G401 (cell line): ENCODE results near the gene MTOR. TPM values are rescaled to one million over a fixed set of nuclear protein-coding genes. Genes with fewer than 3 reads are reported as not detected.
"Not testable (repeated sequence)": the region's sequence is repeated elsewhere in the genome, so short reads cannot be mapped to it uniquely, and the experiment has no call there.

Experiments used
- DNase-seq: peaks from one replicate; pipeline ENCODE4 v3.0.0-alpha.2; 2015; ENCODE audit warnings: low spot score
- in situ Hi-C: cut with HindIII; loops from 2 replicates; pipeline ENCODE4 v1.10.0; 2016; ENCODE audit warnings: low sequenced_read_pairs, mixed read lengths
- total RNA-seq: library from RNA; depleted of rRNA; stranded (reverse); fragments of >200 nt; shearing (Covaris generic); gene quantifications from 2 replicates; pipeline ENCODE4 v1.2.3, GENCODE V29; 2014

The MTOR gene
- total RNA-seq, 1 experiment from 2014 or later, result 26.7 TPM

DNA sequence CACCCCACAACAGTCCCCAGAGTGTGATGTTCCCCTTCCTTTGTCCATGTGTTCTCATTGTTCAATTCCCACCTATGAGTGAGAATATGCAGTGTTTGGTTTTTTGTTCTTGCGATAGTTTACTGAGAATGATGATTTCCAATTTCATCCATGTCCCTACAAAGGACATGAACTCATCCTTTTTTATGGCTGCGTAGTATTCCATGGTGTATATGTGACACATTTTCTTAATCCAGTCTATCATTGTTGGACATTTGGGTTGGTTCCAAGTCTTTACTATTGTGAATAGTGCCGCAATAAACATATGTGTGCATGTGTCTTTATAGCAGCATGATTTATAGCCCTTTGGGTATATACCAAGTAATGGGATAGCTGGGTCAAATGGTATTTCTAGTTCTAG is 178.6 kb downstream of the MTOR start:
- in situ Hi-C loops, result not testable (repeated sequence)

DNA sequence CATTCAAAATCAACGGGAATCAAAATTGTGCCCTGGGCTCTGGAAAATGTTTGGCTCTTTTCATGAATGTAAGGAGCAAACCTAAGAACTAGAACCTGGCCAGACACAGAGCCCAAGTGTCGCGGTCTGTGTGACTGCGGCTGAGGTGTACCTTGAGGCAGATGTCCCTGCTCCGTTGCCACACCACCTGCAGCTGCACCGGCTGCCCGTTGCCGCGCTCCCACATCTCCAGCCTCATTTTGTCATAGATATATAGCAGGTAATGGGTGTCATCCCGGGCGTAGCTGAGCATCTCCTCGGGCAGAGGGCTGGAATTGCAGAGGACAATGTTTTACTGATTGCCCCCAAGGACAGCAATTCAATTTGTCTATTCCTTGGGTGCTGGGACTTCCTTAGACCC is 181.4 kb downstream of the MTOR start:
- DNase-seq, result no peak
- in situ Hi-C loops, result no loop called here

More for the DNA sequence above, 178.6 kb downstream of the MTOR start:
- DNase-seq, result not testable (repeated sequence)

DNA sequence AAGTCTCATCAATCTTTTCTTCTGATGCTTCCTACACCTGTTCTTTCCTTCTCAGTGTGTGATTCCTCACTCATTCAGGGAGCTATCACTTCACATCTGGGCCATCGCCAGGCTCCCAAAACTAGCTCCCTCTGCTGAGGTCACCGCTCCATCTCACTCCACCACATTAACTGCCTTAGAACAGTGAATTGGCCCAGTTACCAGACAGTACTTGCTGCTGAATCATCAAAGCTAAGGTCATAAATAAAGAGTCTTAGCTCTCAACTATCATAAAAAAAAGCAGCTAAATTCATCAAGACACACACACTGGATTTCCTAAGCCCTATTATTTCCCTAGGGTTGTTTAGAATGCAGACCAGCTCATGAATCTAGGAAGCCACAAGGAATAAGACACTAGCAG is 183.7 kb downstream of the MTOR start:
- in situ Hi-C loops, result no loop called here
- DNase-seq, result no peak

DNA sequence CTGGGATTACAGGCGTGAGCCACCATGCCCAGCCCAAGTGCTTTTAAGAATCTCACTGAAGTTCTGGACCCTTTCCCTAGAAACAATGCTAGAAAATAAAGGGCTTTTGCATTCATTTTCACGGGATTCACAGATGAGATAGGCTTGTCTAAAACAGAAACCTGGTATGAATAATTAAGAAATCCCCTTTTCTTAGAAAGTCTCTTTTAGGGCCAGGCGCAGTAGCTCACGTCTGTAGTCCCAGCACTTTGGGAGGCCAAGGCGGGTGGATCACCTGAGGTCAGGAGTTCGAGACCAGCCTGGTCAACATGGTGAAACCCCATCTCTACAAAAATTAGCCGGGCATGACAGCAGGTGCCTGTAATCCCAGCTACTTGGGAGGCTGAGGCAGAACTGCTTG is 189.0 kb downstream of the MTOR start:
- DNase-seq, in situ Hi-C loops: not testable (repeated sequence)

GRCh38 chr1:11072216-11072917 is 190.0 kb downstream of the MTOR start:
- in situ Hi-C loops, result no loop called here
- no peak for DNase-seq

DNA sequence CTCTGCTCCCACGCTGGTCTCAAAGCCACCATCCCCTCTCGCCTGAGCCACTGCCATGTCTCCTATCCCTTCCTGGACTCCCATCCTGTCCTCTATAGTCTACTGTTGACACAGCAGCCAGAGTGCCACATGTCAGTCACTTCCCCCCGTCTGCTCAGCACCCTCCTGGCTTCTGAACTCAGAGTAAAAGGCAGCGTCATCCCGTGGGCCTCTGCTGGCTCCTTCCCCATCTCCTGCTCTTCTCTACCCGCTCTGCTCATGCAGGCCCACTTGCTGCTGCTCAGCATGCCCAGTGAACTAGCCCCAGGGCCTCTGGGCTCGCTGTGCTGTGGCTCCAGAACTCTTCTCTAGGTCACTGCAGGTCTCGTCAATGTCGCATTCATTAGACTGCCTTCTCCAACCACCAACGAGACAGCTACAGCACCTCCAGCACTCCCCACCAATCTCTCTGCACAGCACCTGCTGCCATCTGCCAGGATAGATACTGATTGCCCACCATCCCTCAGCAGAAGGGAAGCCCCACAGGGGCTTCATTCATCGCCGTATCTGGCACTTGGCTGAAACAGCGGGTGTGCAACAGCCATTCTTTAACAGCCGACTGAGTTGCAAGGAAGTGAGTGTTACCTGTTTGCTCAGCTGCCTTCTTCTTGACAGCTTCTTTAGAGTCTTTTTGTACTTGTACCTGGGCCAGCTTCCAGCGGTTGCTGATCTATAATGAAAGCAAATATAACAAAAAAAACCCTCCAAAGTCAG is 190.7 kb downstream of the MTOR start:
- peak; percentile 40 for DNase-seq
- in situ Hi-C loops, result no loop called here

- in situ Hi-C loops, result no loop called here
- DNase-seq, result no peak
Measured at GRCh38 chr1:11070876-11071275, 191.5 kb downstream of the MTOR start.

- no peak for DNase-seq
- in situ Hi-C loops, result no loop called here
Measured at GRCh38 chr1:11068600-11069473, 193.5 kb downstream of the MTOR start.

DNA sequence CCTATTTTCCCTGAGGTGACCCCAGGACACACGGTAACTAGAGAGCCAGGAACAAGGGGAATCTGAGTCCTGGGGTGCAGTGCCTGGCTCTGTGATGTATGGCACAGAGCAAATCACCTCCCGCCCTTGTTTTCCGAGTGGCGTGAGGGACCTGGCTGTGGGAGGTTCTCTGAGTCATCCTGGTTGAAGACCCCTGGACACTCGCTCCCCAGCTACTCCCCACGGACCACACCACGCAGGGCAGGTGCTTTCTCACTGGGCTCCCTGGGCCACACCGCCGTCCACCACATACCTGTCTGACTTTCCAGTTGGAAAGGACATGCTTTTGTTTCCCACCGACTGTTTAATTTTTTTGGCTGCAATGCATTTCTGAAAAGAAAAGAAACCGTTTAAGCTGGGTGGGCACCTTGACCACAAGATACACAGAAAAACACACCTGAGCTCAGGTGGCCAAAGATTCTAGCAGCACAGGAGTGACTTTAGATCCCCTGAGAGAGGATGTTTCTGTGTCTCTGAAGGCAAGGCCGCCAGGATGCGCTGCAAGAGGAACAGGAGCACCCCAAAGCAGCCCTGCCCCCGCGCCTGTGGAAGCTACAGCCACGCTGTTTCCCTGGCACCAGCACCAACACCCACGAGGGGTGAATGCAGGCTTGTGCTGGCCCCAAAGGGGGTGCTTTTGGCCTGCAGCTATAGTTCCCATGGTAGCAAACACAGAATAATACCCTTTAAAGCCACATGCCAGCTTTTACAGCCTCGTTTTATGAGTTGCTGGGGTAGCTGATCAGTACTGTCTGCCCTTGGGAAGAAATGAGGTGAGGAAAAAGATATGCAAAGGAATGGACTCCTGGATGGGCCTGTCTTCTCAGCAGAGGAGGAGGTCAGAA is 194.4 kb downstream of the MTOR start:
- DNase-seq, result no peak
- in situ Hi-C loops, result no loop called here

GRCh38 chr1:11065796-11066195 is 196.6 kb downstream of the MTOR start:
- no peak for DNase-seq
- in situ Hi-C loops, result no loop called here

DNA sequence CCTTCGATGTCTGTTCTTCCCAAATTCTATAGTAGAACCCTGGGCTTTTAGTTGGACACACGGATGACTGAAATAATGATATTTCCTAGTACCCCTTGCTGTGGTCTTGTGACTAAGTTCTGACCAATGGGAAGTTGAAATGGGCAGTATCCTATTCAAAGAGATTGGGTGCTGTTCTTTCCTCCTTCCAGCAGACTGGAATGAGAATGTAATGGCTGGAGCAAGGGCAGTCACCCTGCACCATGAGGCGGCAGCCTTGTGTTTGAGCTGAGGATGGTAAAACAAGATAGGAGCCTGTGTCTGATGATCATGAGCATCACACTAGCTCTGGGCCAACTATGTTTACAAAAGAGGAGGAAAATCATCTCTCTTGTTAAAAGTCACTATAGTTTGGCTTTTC is 197.4 kb downstream of the MTOR start:
- in situ Hi-C loops, result no loop called here
- DNase-seq, result no peak

DNA sequence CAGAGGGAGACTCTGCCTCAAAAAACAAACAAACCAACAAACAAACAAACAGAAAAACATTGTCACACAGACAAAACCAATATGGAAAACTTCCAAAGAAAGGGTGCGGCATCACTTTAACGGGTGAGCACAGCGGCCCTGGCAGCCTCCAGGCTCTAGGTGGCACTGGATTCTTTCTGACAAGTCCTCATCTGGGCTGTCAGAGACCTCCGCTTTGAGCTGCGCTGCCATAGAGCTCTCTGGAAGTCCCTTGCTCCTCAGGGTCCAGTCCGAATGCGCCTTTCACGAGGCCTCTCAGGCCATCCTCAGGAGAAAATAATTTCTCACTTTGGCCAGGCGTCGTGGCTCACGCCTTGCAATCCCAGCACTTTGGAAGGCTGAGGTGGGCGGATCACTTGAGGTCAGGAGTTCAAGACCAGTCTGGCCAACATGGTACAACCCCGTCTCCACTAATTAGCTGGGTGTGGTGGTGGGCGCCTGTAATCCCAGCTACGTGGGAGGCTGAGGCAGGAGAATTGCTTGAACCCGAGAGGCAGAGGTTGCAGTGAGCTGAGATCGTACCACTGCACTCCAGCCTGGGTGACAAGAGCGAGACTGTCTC is 198.3 kb downstream of the MTOR start:
- in situ Hi-C loops, DNase-seq: not testable (repeated sequence)

GRCh38 chr1:11062965-11063401 is 199.4 kb downstream of the MTOR start:
- in situ Hi-C loops, result no loop called here
- DNase-seq, result no peak

- DNase-seq, result no peak
Measured at GRCh38 chr1:11061652-11062365, 200.5 kb downstream of the MTOR start.

DNA sequence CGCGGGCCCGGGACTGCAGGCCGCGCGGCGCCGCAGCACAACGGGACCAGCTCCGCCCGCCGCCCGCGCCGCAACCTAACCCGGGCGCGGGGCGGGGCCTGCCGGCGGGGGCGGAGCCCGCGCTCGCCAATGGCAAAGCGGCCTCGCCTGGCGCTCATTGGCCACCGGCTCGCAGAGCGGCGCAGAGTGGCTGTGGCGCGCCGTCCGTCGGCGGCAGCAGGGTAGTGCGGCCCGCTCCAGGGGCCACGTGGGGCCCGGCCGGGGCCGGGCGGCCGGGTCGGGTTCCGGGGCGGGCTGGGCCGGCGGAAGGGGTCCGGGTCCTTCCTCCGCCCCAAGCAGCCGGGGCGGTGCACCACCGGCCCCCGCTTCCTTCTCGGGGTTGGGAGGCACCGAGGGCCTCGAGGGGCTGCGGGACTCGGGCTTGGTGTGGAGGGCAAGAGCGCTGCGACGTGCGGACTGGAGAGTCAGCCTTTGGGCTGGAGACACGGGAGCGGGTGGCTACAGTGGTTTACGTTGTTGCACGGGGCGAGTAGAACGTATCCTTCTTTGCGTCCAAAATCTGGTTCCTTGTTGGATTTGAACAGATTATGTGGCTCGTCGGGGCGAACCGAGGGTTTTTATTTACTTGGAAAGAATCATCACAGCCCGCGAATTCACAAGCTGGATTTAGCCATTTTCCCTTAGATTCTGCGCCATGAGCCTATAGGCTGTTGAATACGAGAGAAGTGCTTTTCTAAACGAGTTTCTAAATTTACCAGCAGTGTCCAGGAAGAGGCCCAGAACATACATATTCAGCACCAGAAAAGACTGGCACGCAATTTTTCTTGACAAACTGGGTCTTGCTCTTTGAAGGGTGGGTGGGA is 202.2 kb downstream of the MTOR start, which contains the start of gene SRM:
TSS of gene SRM (minus strand) at position 51 of the 863 bp plus-strand sequence. CDS start 75 bp downstream, outside the sequence.
- in situ Hi-C loops, result no loop called here
- DNase-seq, result peak; percentile 88

More at GRCh38 chr1:11061652-11062365, 200.5 kb downstream of the MTOR start:
- in situ Hi-C loops, result no loop called here

GRCh38 chr1:11059155-11059967 is 203.0 kb downstream of the MTOR start:
- DNase-seq, result no peak
- in situ Hi-C loops, result no loop called here
